ENCODE results near the gene MMEL1. TPM values are rescaled to one million over a fixed set of nuclear protein-coding genes. Genes with fewer than 3 reads are reported as not detected.
A peak's percentile ranks its signal among the peaks of the same experiment; 100 is the strongest.

Gene MMEL1
- total RNA-seq, 1 experiment from 2014 or later, result not detected

- DNase-seq (ENCODE audit: low read depth), result peak; percentile 74
These were observed 86.9 kb downstream of the MMEL1 start for GRCh38 chr1:2545754-2546514.

GRCh38 chr1:2544875-2545640, 87.8 kb downstream of the MMEL1 start:
- no peak for DNase-seq (ENCODE audit: low read depth)

GRCh38 chr1:2544093-2544874, 88.5 kb downstream of the MMEL1 start:
- no peak for DNase-seq (ENCODE audit: low read depth)

GRCh38 chr1:2543543-2544092, 89.2 kb downstream of the MMEL1 start:
- no peak for DNase-seq (ENCODE audit: low read depth)

GRCh38 chr1:2542246-2542915, 90.4 kb downstream of the MMEL1 start:
- DNase-seq (ENCODE audit: low read depth), result no peak

- DNase-seq (ENCODE audit: low read depth), result no peak
These were observed 91.1 kb downstream of the MMEL1 start for GRCh38 chr1:2541619-2542245.

GRCh38 chr1:2540816-2541492, 91.9 kb downstream of the MMEL1 start:
- DNase-seq (ENCODE audit: low read depth), result no peak

Other genes with a start within 250 kb of the MMEL1 start
- 5.6 and 9.4 TPM in 2 replicates for gene MORN1, start 241.5 kb downstream of the MMEL1 start, total RNA-seq (2014; rRNA removed; shearing (Covaris generic))
- 149 and 174 TPM in 2 replicates for gene RER1, start 241.2 kb downstream of the MMEL1 start, total RNA-seq (2014; rRNA removed; shearing (Covaris generic))
- 22.5 and 25.6 TPM in 2 replicates for gene PEX10, start 220.5 kb downstream of the MMEL1 start, total RNA-seq (2014; rRNA removed; shearing (Covaris generic))
- gene PLCH2, start 156.7 kb downstream of the MMEL1 start, total RNA-seq (2014; rRNA removed; shearing (Covaris generic)), result 0.10 and 1.8 TPM in 2 replicates
- 22.5 and 27.5 TPM in 2 replicates for gene PANK4, start 106.4 kb downstream of the MMEL1 start, total RNA-seq (2014; rRNA removed; shearing (Covaris generic))
- not detected in 2 replicates for gene HES5, start 102.8 kb downstream of the MMEL1 start, total RNA-seq (2014; rRNA removed; shearing (Covaris generic))
- 6.6 and 16.6 TPM in 2 replicates for gene TNFRSF14, start 76.6 kb downstream of the MMEL1 start, total RNA-seq (2014; rRNA removed; shearing (Covaris generic))
- gene PRXL2B, start 46.2 kb downstream of the MMEL1 start, total RNA-seq (2014; rRNA removed; shearing (Covaris generic)), result 17.7 and 21.1 TPM in 2 replicates
- 0.10 and 0.13 TPM in 2 replicates for gene TTC34, start 168.7 kb upstream of the MMEL1 start, total RNA-seq (2014; rRNA removed; shearing (Covaris generic))

All from HT1080 (cell line).